GM21717 (cell line): Measurements from ENCODE around the gene ROBO3.

Experiments used
- ATAC-seq: cut with Tn5 transposase; IDR thresholded peaks from one replicate; pipeline ENCODE4 v1.9.1; 2021; ENCODE audit warnings: mild to moderate bottlenecking, moderate library complexity; ENCODE audit not compliant: unreplicated experiment

ROBO3 gene, protein sequence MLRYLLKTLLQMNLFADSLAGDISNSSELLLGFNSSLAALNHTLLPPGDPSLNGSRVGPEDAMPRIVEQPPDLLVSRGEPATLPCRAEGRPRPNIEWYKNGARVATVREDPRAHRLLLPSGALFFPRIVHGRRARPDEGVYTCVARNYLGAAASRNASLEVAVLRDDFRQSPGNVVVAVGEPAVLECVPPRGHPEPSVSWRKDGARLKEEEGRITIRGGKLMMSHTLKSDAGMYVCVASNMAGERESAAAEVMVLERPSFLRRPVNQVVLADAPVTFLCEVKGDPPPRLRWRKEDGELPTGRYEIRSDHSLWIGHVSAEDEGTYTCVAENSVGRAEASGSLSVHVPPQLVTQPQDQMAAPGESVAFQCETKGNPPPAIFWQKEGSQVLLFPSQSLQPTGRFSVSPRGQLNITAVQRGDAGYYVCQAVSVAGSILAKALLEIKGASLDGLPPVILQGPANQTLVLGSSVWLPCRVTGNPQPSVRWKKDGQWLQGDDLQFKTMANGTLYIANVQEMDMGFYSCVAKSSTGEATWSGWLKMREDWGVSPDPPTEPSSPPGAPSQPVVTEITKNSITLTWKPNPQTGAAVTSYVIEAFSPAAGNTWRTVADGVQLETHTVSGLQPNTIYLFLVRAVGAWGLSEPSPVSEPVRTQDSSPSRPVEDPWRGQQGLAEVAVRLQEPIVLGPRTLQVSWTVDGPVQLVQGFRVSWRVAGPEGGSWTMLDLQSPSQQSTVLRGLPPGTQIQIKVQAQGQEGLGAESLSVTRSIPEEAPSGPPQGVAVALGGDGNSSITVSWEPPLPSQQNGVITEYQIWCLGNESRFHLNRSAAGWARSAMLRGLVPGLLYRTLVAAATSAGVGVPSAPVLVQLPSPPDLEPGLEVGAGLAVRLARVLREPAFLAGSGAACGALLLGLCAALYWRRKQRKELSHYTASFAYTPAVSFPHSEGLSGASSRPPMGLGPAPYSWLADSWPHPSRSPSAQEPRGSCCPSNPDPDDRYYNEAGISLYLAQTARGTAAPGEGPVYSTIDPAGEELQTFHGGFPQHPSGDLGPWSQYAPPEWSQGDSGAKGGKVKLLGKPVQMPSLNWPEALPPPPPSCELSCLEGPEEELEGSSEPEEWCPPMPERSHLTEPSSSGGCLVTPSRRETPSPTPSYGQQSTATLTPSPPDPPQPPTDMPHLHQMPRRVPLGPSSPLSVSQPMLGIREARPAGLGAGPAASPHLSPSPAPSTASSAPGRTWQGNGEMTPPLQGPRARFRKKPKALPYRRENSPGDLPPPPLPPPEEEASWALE (N-terminal part only)

DNA sequence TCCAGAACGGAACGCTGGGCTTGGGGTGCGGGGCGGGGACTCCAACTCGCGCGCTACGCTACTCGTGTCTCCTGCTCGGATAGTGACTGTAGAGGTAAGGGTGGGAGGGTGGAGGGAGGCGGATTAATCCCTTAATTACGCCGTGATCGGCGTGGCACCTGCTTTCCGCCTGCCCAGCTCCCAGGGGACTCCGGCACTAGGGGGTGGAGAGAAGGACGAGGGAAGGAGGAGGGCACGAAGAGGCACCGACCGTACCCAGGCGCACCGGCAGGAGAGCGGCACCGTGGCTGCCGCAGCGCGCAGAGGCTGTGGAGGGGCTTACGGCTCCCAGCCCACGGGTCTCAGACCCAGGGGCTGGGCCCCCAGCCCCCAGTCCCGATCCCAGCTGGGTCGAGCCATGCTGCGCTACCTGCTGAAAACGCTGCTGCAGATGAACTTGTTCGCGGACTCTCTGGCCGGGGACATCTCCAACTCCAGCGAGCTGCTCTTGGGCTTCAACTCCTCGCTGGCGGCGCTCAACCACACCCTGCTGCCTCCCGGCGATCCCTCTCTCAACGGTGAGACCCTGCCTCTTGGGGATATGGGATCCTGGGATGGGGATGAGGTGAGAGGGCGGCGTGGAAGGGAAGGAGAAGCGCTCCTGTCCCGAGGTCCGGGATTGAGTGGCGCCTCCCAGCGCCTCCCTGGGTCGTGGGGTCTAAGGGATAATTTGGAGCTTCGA is at the start of gene ROBO3:
TSS of gene ROBO3 (plus strand) at position 252 of the 721 bp plus-strand sequence. CDS start at position 398, 146 bp downstream.
- no peak for ATAC-seq

DNA sequence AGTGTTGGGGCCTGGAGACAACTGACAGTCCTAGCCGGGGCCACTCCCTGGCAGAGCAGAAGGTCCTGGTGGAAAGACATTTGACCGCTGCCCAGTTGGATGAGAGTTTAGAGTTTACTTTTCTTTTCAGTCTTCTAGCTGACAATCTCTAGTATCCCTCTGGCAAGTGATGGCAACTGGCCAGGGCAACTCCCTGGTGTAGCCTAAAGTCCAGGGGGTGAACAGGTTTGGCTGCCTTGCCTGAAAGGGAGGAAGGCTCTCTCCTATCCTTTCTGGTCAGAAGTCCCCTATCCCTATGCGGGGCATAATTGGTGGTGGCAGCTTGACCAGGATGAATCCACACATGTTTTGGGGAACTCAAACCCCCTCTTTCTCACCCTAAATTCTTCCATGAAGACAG is 48.2 kb upstream of the ROBO3 start:
- no peak for ATAC-seq

DNA sequence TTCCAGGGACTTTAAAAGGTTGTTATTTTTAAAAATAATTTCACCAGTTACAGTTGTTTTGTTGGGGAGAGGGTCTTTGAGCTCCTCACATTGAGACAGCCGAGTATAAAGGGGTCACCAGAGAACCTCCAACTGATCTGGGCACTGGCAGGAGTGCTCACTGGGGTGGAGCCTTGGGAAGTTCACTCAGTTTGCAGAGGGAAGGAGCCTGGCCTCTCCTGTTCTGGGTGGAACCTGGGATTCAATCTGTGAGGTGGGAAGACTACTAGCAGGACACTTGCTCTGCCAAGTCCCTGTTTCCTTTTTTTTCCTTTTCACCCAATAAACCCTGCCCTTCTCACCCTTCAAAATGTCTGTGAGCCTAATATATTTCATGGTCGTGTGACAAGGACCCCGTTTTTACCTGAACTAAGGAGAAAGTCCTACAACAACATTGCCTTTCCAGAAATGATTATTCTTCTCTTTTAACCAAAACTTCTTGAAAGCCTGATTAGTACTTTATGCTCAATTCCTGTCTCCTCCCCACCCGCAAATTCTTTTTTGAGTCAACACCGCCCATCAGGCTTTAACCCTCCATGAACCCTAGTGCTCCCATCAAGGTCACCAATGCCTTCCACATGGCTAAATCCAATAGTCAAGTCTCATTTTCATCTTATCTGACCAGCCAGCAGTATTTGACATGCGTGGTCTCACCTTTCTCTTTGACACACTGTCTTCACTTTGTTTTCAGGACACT is 43.1 kb upstream of the ROBO3 start:
- ATAC-seq: no peak

DNA sequence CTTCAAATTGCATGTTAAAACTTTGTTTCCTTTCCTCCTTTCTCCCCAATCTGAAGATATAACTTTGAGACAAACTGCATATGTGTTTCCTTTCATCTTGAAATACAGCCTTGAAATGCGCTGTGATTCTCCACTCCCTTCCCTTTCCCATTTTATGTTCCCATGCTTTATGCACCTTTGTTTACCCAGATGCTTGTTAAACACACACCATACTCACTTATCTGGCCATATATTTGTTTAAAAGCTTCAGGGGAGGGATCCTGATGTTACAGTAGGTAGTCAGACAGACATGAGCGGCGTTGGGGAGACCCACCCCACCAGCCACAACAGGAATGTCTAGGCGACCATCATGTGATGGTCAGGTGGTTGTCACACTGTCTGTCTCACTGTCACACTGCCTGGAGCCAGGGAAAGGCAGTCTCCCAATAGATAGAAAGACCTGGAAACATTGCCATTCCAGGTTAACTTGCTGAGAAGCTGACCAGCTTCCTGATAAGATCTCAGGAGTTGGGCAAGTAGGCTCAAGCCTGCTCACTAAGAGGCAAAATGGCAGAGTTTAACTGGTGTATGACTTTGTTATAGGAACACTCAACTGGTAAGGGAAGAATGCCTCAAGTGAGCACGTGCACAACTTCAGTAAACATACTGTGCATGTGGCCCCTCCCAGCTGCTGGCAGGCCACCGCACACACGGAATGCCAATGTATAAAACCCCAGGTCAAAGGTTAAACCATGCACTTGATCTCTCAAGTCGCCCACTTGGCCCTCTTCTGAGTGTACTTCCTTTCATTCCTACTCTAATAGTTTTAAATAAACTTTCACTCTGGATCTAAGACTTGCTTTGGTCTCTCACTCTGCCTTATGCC is 41.5 kb upstream of the ROBO3 start:
- ATAC-seq: no peak

DNA sequence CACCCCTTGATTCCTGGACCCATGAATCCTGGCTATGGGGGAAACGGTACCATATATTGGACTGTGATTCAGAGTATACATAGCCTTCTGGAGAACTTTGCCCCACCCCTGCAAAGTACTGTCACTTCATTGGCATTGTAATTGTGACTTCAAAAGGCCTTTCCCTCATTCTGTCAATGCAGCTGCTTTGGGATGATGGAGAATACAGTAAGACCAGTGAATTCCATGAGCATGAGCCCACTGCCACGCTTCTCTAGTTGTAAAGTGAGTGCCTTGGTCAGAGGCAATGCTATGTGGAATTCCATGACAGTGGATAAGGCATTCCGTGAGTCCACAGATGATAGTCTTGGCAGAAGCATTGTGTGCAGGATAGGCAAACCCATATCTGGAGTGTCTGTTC is 39.4 kb upstream of the ROBO3 start:
- no peak for ATAC-seq

DNA sequence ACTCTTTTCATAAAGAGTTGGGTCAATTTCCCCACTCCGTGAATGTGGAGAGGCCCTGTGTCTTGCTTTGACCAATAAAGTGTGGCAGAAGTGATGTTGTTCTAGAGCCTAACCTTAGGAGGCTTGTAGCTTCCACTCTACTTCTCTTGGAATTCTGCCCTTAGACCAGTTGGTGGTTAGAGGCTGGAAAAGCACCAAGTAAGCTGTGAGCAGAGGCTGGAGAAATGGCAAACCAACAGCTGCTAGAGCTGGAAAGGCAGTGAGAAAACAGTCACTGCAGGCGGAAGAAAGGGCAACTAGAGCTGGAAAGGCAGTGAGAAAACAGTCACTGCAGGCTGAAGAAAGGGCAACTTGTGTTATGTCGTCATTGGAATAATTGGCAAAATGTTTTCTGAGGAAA is 35.2 kb upstream of the ROBO3 start:
- ATAC-seq: no peak

DNA sequence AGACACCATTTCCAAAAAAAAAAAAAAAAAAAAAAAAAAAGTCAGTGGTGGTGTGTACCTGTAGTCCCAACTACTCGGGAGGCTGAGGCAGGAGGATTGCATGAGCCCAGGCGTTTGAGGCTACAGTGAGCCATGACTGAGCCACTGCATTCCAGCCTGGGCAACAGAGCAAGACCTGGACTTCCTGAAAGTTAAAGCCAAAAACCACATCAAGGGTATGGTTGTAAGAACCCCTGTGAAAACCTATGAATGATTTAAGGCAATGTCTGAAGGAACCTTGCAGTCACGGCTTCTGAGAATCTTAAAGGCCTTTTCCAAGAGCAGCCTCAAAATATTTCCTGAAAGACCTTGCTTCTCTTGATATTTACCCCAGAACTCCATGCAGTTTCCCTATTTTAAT is 34.5 kb upstream of the ROBO3 start:
- no peak for ATAC-seq

DNA sequence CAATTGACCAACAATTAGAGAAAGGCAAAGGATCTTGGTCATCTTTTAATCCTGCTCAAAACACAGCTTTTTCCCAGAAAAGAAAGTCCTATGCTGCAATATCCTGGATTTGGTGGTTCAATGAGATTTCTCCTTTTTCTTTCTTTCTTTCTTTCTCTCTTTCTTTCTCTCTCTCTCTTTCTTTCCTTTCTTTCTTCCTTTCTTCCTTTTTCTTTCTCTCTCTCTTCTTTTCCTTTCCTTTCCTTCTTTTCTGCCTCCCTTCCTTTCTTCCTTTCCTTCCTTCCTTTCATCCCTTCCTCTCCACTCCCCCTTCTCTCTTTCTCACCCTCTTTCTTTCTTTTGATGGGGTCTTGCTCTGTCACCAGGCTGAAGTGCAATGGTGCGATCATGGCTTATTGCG is 33.3 kb upstream of the ROBO3 start:
- ATAC-seq: no peak

DNA sequence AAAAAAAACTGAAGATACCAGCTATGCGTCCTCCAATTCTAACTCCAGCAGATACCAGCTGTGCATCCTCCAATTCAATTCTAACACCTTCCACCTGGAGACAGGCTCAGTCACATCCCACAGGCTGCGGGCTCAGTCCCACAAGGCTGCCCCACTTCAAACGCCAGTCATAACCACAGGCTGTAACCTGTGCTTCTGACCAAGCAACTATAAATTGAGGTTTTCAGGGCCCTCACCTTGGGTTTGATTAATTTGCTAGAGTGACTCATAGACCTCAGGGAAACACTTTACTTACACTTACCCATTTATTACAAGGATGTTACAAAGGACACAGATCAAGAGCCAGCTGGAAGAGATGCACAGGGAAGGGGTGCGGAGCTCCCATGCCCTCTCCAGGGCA is 32.7 kb upstream of the ROBO3 start:
- ATAC-seq: no peak

DNA sequence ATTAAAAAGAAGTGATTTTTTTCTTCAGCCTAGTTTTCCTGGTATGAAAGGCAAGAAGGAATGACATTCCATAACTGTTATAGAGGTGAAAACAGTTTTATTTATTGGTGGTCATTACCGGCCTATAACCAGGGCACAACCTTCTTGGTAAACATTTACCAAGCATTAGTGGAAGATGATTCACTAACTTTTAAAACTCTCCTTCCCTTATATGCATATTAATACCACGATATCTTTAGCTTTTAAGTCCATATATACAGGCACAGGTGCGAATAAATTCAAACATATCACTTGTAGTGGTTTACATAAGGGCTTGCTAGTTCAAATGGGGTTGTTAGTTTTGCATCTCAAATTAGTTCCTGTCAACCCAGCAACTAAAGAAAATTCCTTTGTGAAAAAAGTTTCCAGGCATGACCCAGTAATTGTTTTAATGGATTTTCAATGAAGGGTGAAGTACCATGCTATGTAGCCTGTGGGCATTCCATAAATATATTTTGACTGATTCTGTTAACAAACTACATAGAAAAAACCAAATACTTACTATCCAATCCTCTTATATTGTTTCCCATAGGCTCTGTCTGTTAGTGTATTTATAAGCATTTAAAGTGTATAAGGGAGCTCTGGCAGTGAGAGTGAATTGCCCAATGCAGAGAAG is 30.6 kb upstream of the ROBO3 start:
- no peak for ATAC-seq

DNA sequence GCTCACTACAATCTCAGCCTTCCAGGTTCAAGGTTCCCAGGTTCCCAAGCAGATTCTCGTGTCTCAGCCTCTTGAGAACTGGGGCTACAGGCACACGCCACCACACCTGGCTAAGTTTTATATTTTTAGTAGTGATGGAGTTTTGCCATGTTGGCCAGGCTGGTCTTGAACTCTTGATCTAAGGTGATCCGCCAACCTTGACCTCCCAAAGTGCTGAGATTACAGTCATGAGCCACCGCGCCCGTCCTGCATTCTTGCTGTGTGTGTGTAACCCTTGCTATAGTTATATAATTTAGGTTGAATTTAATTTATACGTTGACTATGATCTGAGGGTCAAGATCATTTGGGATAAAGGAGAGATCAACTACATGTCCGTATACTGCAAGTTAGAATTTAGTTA is 29.3 kb upstream of the ROBO3 start:
- ATAC-seq: no peak

DNA sequence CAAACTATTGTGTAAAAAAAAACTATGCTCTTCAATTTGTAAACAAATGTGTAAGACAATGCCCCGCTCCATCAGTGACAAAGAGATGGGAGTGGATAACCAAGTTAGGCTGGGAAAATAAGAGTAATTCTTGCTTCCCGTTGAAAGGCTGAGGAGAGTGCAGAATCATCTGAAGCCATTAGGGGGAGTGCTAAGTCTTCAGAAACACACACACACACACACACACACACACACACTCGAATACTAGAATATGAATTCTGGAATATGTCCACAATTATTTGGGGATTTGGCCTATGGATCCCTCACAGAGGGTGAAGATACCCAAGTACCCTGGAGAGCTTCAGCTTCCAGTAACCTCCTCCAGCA is 27.8 kb upstream of the ROBO3 start:
- ATAC-seq: peak; percentile 31

DNA sequence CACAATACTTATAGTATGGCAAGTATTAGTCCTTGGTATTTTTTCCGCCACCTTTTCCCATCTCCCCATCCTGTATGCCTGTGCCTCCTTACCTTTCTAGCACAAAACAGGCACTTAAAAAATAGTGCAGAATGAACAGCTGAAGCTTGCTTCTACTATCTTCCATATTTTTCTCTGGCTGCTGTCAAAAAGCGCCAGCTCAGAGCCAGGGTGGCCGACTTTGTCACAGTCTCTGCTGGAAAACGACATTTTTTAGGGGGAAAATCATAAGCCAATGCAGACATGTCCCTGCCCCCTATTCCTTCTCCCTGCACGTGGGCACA is 26.5 kb upstream of the ROBO3 start:
- no peak for ATAC-seq

DNA sequence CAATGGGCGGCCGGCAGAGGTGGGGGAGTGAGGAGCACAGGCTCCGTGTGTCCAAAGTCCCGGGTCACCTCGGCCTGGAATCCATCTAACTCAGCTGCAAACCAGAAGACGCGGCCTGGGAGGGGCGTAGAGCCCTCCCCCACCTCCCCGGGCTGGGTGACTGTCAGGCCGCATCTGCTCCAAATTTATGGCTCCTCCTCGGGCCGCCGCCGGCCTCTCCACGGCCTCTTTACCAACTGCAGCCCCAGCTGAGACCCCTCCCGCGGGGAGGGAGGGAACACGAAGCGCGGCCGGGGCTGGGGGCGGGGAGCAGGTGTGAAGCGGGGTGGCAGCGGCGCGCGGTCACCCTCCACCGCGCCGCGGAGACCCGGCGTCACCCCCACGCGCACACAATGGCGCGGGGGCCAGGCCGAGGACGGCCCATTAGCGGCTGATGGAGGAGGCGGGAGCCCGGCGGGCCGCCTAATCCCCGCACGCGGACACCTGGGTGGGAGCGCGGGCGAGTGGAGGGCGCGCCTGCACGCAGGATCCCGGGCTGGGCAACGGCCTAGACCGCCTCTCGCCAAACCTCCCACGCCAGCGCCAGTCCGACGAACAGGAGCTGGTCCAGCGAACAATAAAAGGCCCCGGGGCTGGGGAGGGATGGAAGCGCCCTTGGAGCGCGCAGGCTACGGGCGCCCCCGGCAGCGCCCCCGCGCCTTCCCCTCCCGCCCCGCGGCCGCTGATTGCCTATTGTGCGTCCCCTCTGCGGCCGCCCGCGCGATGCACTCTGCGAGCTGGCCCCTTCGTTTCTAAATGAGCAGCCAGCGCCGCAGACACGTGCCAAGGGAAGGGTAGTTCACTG is 25.9 kb upstream of the ROBO3 start:
- ATAC-seq: no peak

DNA sequence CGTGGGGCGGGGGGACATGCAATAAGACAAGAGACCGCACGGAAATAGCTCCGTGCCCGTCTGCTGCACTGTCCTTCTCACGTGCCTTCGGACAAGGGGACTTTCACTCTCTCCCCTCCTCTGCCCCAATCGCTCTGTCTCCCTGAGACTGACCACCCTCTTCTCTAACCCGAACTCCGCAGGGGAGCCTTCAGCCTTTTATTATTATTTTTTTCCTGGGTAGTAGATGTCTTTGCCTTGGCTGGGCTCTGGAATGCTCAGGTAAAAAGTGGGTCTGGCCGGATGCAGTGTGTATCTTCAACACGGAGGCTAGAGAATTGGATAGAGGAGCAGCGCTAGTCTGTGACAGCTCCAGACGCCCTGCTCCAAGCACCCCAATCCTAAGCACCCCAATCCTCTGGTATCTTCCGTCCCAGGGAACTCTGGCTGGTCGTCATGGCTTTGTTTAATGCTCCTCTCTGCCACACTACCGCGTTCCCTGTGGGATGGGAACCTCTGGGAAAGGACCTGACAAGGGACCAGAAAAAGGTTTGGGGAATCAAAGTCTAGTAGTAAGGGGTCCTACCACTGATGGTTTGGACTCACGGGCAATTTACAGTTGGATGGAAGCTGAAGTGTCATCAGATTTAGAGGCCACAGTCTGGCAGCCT is 25.1 kb upstream of the ROBO3 start:
- no peak for ATAC-seq

DNA sequence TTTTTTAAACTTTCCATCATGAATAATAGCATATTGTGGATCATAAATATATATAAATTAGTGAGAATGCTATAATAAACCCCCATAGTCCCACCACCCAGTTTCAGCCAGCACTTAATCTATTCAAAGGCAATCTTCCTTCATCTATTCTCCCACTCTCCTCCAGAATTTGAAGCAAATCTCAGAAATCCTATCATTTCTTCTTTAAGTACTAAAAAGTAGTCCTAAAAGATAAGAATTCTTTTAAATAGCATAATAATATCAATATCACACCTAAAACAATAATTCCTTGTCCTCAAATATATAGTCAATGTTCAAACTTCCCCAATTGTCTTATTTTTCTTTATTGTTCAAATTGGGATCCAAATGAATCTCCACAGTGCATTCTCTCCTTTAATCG is 24.6 kb upstream of the ROBO3 start:
- ATAC-seq: no peak

DNA sequence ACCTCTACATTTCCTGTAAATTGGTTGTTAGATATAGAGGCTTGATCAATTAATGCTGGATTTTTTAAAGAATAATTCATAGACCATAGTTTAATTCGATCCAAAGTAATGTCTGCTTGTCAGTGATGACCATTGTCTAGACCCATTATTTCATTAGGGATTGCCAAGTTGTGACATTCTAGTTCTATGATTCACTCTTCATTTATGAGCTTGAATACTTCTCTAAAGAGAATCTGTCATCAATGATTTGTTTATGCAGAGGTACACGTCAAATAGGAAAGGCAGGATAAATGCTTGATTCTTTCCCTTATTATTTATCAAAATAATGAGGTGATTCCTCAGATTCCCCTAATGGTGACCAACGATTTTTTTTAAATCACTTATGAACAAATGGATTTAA is 24.0 kb upstream of the ROBO3 start:
- ATAC-seq: no peak
